Activated B cell treated with CpG ODN at 0.5 μM for 24 hours (primary cell): ENCODE data around the gene ST6GALNAC6. TPM values are rescaled to one million over a fixed set of nuclear protein-coding genes. Genes with fewer than 3 reads are reported as not detected.

Experiments
- ATAC-seq: fragments of 200-7000 bp; cut with Tn5 transposase; one replicate; pipeline ENCODE4 v1.10.0; 2021; ENCODE audit warnings: low read depth, mild to moderate bottlenecking, moderate library complexity
- CTCF ChIA-PET: fragments of 350-600 bp; sonication (Branson Sonifier 250); formaldehyde crosslinking; loops from one replicate; lab custom pipeline; 2021; ENCODE audit warnings: antibody characterized with exemption; lab: Charles Lee
- POLR2A ChIA-PET: fragments of 350-600 bp; sonication (Branson Sonifier 250); formaldehyde crosslinking; loops from one replicate; lab custom pipeline; 2021; ENCODE audit warnings: antibody characterized with exemption; lab: Charles Lee
- DNase-seq: peaks from one replicate; pipeline ENCODE4 v3.0.0; 2022
- H3K27ac Mint-ChIP-seq: one replicate; pipeline ENCODE4 v1.8.0; 2020; ENCODE audit warnings: mixed read lengths
- H3K27me3 Mint-ChIP-seq: one replicate; pipeline ENCODE4 v1.8.0; 2021; ENCODE audit warnings: mixed read lengths
- H3K36me3 Mint-ChIP-seq: one replicate; pipeline ENCODE4 v1.8.0; 2021; ENCODE audit warnings: low read depth, mixed read lengths
- H3K4me1 Mint-ChIP-seq: one replicate; pipeline ENCODE4 v1.8.0; 2021; ENCODE audit warnings: mixed read lengths
- H3K4me3 Mint-ChIP-seq: one replicate; pipeline ENCODE4 v1.8.0; 2020; ENCODE audit warnings: mild to moderate bottlenecking, mixed read lengths
- H3K9me3 Mint-ChIP-seq: one replicate; pipeline ENCODE4 v1.8.0; 2020; ENCODE audit warnings: mixed read lengths
- CTCF ChIP-seq: fragments of 200-600 bp; IDR thresholded peaks from one replicate; pipeline ENCODE4 v1.8.0; 2022; ENCODE audit warnings: antibody characterized with exemption, mild to moderate bottlenecking
- intact Hi-C: fragments of 100-400 bp; cut with micrococcal nuclease; formaldehyde crosslinking; loops from one replicate; pipeline ENCODE4 v1.15.1; 2024
- total RNA-seq: library from RNA; stranded (reverse); gene quantifications from 2 replicates; pipeline ENCODE4 v1.2.3, GENCODE V29; 2022

The ST6GALNAC6 gene
- total RNA-seq, 1 donor from 2014 or later = 47.5 TPM

GRCh38 chr9:127905788-127906191, 6.4 kb upstream of the ST6GALNAC6 start:
- Mint-ChIP-seq H3K27me3 (no peaks in the 10 kb centered on the region), H3K4me1 (peaks cover 73% of the 10 kb centered on the region), H3K9me3 (no peaks in the 10 kb centered on the region), H3K36me3 (peaks cover 24% of the 10 kb centered on the region), H3K27ac (peak overlapping the region; percentile 98), H3K4me3 (peak overlapping the region; percentile 80)
- CTCF ChIA-PET = interaction anchor here (0.7 to 2.1 kb wide), 3 partner anchors 11 to 36 kb away, joined by 5 to 21 read pairs (median 12); partner anchors contain the start of gene ST6GALNAC4
- no peak for TF ChIP-seq CTCF
- DNase-seq = no peak
- ATAC-seq = peak; percentile 26
- intact Hi-C loops = loop anchor here (1.0 kb wide), 1 partner anchor 12 kb away; the partner anchor contains the start of gene ST6GALNAC4
- POLR2A ChIA-PET = interaction anchor here (0.6 to 12.3 kb wide), 13 partner anchors 9 to 455 kb away, joined by 3 to 457 read pairs (median 4); partner anchors contain the start of genes CDK9, LRSAM1, RPL12 and SH2D3C

- DNase-seq = peak; percentile 39
- no peaks in the 10 kb centered on the region for H3K9me3 Mint-ChIP-seq
- peak overlapping the region; percentile 80 for H3K4me3 Mint-ChIP-seq
- no peak for TF ChIP-seq CTCF
- H3K27ac Mint-ChIP-seq = peak overlapping the region; percentile 98
- ChIA-PET POLR2A (interaction anchor here (0.6 to 12.3 kb wide), 11 partner anchors 8 to 134 kb away, joined by 3 to 457 read pairs (median 4); partner anchors contain the start of genes CDK9, SH2D3C and ST6GALNAC4), CTCF (interaction anchor here (1.1 to 2.3 kb wide), 3 partner anchors 10 to 35 kb away, joined by 4 to 21 read pairs (median 5); partner anchors contain the start of gene ST6GALNAC4)
- intact Hi-C loops = no loop called here
- no peaks in the 10 kb centered on the region for H3K27me3 Mint-ChIP-seq
- peaks cover 72% of the 10 kb centered on the region for H3K4me1 Mint-ChIP-seq
- ATAC-seq = peak; percentile 50
- peaks cover 18% of the 10 kb centered on the region for H3K36me3 Mint-ChIP-seq
These were observed 5.8 kb upstream of the ST6GALNAC6 start for GRCh38 chr9:127905004-127905728.

GRCh38 chr9:127904561-127905003, 5.2 kb upstream of the ST6GALNAC6 start:
- ATAC-seq = peak; percentile 2
- H3K4me1 Mint-ChIP-seq = peaks cover 77% of the 10 kb centered on the region
- CTCF ChIA-PET = interaction anchor here (0.8 to 2.3 kb wide), 3 partner anchors 11 to 38 kb away, joined by 3 to 5 read pairs (median 4); no protein-coding TSS in a partner anchor

GRCh38 chr9:127903557-127904475, 4.4 kb upstream of the ST6GALNAC6 start:
- Mint-ChIP-seq H3K36me3 (peaks cover 11% of the 10 kb centered on the region), H3K4me1 (peaks cover 77% of the 10 kb centered on the region), H3K27me3 (no peaks in the 10 kb centered on the region), H3K9me3 (no peaks in the 10 kb centered on the region), H3K27ac (peak overlapping the region; percentile 98), H3K4me3 (peak overlapping the region; percentile 80)
- ChIA-PET POLR2A (interaction anchor here (0.6 to 12.3 kb wide), 5 partner anchors 9 to 372 kb away, joined by 3 to 457 read pairs (median 4); partner anchors contain the start of genes GOLGA2, SH2D3C, ST6GALNAC4 and SWI5), CTCF (interaction anchor here (0.8 to 2.3 kb wide), 3 partner anchors 12 to 38 kb away, joined by 3 to 5 read pairs (median 4); no protein-coding TSS in a partner anchor)
- DNase-seq = peak; percentile 58
- TF ChIP-seq CTCF = no peak
- intact Hi-C loops = no loop called here
- peak; percentile 9 for ATAC-seq

More at GRCh38 chr9:127904561-127905003, 5.2 kb upstream of the ST6GALNAC6 start:
- POLR2A ChIA-PET = interaction anchor here (0.6 to 12.3 kb wide), 6 partner anchors 13 to 371 kb away, joined by 3 to 457 read pairs (median 4); partner anchors contain the start of genes CDK9, GOLGA2, ST6GALNAC4 and SWI5
- Mint-ChIP-seq H3K27me3 (no peaks in the 10 kb centered on the region), H3K4me3 (peak overlapping the region; percentile 80), H3K27ac (peak overlapping the region; percentile 98), H3K36me3 (peaks cover 13% of the 10 kb centered on the region), H3K9me3 (no peaks in the 10 kb centered on the region)
- DNase-seq = no peak
- TF ChIP-seq CTCF = no peak
- intact Hi-C loops = no loop called here
